DOHH2 (cell line): ENCODE measurements around the gene DPYD.

ENCODE experiments used
- H3F3A ChIP-seq: fragments of 200-600 bp; sonication (generic), shearing (Covaris generic); 2 replicates; pipeline ENCODE4 v1.6.0; 2016; ENCODE audit warnings: antibody characterized with exemption, mild to moderate bottlenecking; ENCODE audit not compliant: control insufficient read depth, insufficient read depth
- H3K27ac ChIP-seq: fragments of 200-600 bp; sonication (generic); 2 replicates; pipeline ENCODE4 v1.5.1; 2014; ENCODE audit warnings: low read depth, mild to moderate bottlenecking, low read length, moderate library complexity
- H3K27me3 ChIP-seq: fragments of 200-600 bp; sonication (generic); 2 replicates; pipeline ENCODE4 v1.6.1; 2014; ENCODE audit warnings: mild to moderate bottlenecking, low read length, mixed read lengths; ENCODE audit not compliant: control insufficient read depth
- H3K36me3 ChIP-seq: fragments of 200-600 bp; sonication (generic); 2 replicates; pipeline ENCODE4 v1.6.1; 2014; ENCODE audit warnings: mild to moderate bottlenecking, low read length, moderate library complexity, mixed read lengths; ENCODE audit not compliant: control insufficient read depth
- H3K4me1 ChIP-seq: fragments of 200-600 bp; sonication (generic); 2 replicates; pipeline ENCODE4 v1.6.1; 2014; ENCODE audit warnings: mild to moderate bottlenecking, low read length, mixed read lengths; ENCODE audit not compliant: control insufficient read depth
- H3K4me2 ChIP-seq: fragments of 200-600 bp; sonication (generic); 2 replicates; pipeline ENCODE4 v1.6.0; 2014; ENCODE audit warnings: mild to moderate bottlenecking, low read length, moderate library complexity
- H3K4me3 ChIP-seq: fragments of 200-600 bp; sonication (generic); 2 replicates; pipeline ENCODE4 v1.5.1; 2014; ENCODE audit warnings: mild to moderate bottlenecking, low read length, mixed read lengths
- H3K79me2 ChIP-seq: fragments of 200-600 bp; sonication (generic); 2 replicates; pipeline ENCODE4 v1.6.1; 2014; ENCODE audit warnings: mild to moderate bottlenecking, low read length, mixed read lengths; ENCODE audit not compliant: control insufficient read depth
- H3K9me2 ChIP-seq: fragments of 200-600 bp; sonication (generic); replicated peaks from 2 replicates; pipeline ENCODE4 v1.6.1; 2014; ENCODE audit warnings: mild to moderate bottlenecking, low read length, mixed read lengths; ENCODE audit not compliant: control insufficient read depth
- H3K9me3 ChIP-seq: fragments of 200-600 bp; sonication (generic); 2 replicates; pipeline ENCODE4 v1.6.1; 2014; ENCODE audit warnings: antibody characterized with exemption, low read length, mixed read lengths; ENCODE audit not compliant: control insufficient read depth, insufficient read depth
- H4K20me1 ChIP-seq: fragments of 200-600 bp; sonication (generic); 2 replicates; pipeline ENCODE4 v1.6.0; 2014; ENCODE audit warnings: low read depth, mild to moderate bottlenecking, antibody characterized with exemption, low read length, moderate library complexity; ENCODE audit not compliant: control insufficient read depth, insufficient read depth
- EZH2phosphoT487 ChIP-seq: fragments of 200-600 bp; sonication (generic); IDR thresholded peaks from 2 replicates; pipeline ENCODE4 v1.6.1; 2017; ENCODE audit warnings: borderline replicate concordance, mild to moderate bottlenecking, antibody characterized with exemption, low read length, moderate library complexity, mixed read lengths
- TF ChIP-seq, protein P1 (sequence below): fragments of 200-600 bp; sonication (generic); IDR thresholded peaks from one replicate; pipeline ENCODE4 v1.5.1; 2014; ENCODE audit warnings: antibody characterized with exemption, mild to moderate bottlenecking, low read depth, low read length; ENCODE audit not compliant: poor library complexity, severe bottlenecking

Gene DPYD

GRCh38 chr1:97082160-97082848 lies 838.5 kb downstream of the DPYD start:
- Histone ChIP-seq H3K9me2 (no peaks in the 10 kb centered on the region), H3K4me3 (no peak overlapping the region), H3K4me1 (no peaks in the 10 kb centered on the region), H4K20me1 (no peaks in the 10 kb centered on the region), H3K4me2 (no peak overlapping the region), H3K27me3 (no peaks in the 10 kb centered on the region), H3K27ac (no peak overlapping the region), H3K36me3 (no peaks in the 10 kb centered on the region), H3K9me3 (no peaks in the 10 kb centered on the region), H3F3A (no peaks in the 10 kb centered on the region), H3K79me2 (no peaks in the 10 kb centered on the region)
- TF ChIP-seq, protein P1, sequence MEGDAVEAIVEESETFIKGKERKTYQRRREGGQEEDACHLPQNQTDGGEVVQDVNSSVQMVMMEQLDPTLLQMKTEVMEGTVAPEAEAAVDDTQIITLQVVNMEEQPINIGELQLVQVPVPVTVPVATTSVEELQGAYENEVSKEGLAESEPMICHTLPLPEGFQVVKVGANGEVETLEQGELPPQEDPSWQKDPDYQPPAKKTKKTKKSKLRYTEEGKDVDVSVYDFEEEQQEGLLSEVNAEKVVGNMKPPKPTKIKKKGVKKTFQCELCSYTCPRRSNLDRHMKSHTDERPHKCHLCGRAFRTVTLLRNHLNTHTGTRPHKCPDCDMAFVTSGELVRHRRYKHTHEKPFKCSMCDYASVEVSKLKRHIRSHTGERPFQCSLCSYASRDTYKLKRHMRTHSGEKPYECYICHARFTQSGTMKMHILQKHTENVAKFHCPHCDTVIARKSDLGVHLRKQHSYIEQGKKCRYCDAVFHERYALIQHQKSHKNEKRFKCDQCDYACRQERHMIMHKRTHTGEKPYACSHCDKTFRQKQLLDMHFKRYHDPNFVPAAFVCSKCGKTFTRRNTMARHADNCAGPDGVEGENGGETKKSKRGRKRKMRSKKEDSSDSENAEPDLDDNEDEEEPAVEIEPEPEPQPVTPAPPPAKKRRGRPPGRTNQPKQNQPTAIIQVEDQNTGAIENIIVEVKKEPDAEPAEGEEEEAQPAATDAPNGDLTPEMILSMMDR, result no peak
- TF ChIP-seq EZH2phosphoT487, result no peak

DNA sequence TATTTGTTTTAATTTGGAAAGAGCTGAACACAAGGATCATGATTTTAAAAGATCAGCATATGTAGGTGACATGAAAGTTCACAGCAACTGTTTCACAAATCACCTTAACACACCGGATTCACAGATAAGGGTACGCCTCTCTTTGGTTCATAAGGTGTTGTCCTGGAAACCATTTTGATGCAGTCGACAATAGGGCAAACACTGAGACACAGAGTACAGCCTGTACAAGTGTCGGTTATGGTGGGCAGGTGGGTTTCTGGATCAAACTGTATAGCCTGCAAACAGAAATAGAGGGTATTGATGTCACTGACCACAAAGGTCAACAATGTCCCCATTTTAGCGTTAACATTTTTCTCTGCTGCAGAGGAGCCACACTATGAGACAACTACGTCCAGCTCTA lies 842.0 kb downstream of the DPYD start:
- TF ChIP-seq EZH2phosphoT487, result no peak
- TF ChIP-seq, protein P1, result no peak
- Histone ChIP-seq H3K9me2 (no peaks in the 10 kb centered on the region), H3K9me3 (no peaks in the 10 kb centered on the region), H4K20me1 (no peaks in the 10 kb centered on the region), H3K4me1 (no peaks in the 10 kb centered on the region), H3K27me3 (no peaks in the 10 kb centered on the region), H3K4me2 (no peak overlapping the region), H3K36me3 (no peaks in the 10 kb centered on the region), H3K4me3 (no peak overlapping the region), H3F3A (no peaks in the 10 kb centered on the region), H3K79me2 (no peaks in the 10 kb centered on the region), H3K27ac (no peak overlapping the region)

DNA sequence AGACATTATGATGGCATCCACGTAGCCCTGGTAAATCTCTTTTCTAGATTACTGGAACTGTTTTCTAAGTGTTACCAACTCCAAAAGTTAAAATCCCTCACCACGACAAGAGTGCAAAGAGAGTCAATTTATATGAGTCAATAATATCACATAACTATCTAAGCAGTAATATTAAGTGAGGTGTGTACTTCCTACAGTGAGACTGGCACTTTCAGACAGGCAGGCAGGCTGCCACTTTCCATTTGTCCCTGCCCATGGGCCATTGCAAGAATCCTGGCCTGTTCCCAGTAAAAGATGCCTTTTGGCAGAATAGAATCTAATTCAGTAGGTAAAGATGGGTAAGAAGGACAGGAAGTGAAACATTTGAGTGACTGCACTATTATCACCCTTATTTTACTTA lies 843.6 kb downstream of the DPYD start:
- H3K4me1 ChIP-seq, result no peaks in the 10 kb centered on the region
- no peak overlapping the region for H3K4me3 ChIP-seq
- H3K9me3 ChIP-seq, result no peaks in the 10 kb centered on the region
- no peak overlapping the region for H3K4me2 ChIP-seq
- H3K79me2 ChIP-seq, result no peaks in the 10 kb centered on the region
- no peak overlapping the region for H3K27ac ChIP-seq
- no peaks in the 10 kb centered on the region for H3K27me3 ChIP-seq
- TF ChIP-seq, protein P1, result no peak
- no peak for TF ChIP-seq EZH2phosphoT487
- H3K9me2 ChIP-seq, result no peaks in the 10 kb centered on the region
- H4K20me1 ChIP-seq, result no peaks in the 10 kb centered on the region
- no peaks in the 10 kb centered on the region for H3F3A ChIP-seq
- no peaks in the 10 kb centered on the region for H3K36me3 ChIP-seq
